ENCODE results near the gene DNAH8. TPM values are rescaled to one million over a fixed set of nuclear protein-coding genes. Genes with fewer than 3 reads are reported as not detected.
"Not testable (repeated sequence)": the region's sequence is repeated elsewhere in the genome, so short reads cannot be mapped to it uniquely, and the experiment has no call there.

The DNAH8 gene
- total RNA-seq, 1 donor from 2014 or later, result 1.1 TPM

DNA sequence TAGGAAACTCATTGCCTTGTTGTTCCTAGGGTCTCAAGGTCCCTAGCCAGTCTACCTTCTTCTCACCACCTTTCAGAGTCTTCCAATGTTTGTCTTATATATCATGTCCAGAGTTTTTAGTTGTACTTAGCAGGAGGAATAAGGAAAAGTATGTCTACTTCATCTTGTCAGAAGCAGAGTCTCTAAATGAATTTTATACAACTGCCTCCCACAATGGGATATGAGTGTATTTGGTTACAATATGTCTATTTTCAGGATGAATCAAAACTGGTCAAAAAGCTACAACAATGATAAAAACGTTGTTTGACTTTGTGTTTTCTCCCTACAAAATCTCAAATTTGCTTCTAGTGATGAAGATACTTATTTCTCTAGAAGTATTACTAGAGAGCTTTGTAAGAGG is 19.2 kb upstream of the DNAH8 start:
- Histone ChIP-seq H3K27me3 (no peaks in the 10 kb centered on the region), H3K79me2 (ENCODE audit: low read depth) (peaks cover 98% of the 10 kb centered on the region), H3K9ac (no peak overlapping the region), H3K9me3 (ENCODE audit: low read depth) (peaks cover 2% of the 10 kb centered on the region), H3K4me1 (no peaks in the 10 kb centered on the region), H3K4me2 (no peak overlapping the region), H2AFZ (replicated peaks) (no peak overlapping the region), H3K36me3 (peaks cover 28% of the 10 kb centered on the region), H3K27ac (no peak overlapping the region), H3F3A (ENCODE audit: low read depth) (peaks cover 3% of the 10 kb centered on the region), H3K4me3 (no peak overlapping the region), H4K20me1 (ENCODE audit: low read depth) (peaks cover 19% of the 10 kb centered on the region)
- Mint-ChIP-seq H3K27ac (no peak overlapping the region), H3K4me1 (no peaks in the 10 kb centered on the region), H3K4me3 (no peak overlapping the region), H3K9me3 (peaks cover 60% of the 10 kb centered on the region), H3K36me3 (peaks cover 74% of the 10 kb centered on the region), H3K27me3 (ENCODE audit: insufficient read depth, low read depth) (peaks cover 2% of the 10 kb centered on the region)
- TF ChIP-seq, protein P1, sequence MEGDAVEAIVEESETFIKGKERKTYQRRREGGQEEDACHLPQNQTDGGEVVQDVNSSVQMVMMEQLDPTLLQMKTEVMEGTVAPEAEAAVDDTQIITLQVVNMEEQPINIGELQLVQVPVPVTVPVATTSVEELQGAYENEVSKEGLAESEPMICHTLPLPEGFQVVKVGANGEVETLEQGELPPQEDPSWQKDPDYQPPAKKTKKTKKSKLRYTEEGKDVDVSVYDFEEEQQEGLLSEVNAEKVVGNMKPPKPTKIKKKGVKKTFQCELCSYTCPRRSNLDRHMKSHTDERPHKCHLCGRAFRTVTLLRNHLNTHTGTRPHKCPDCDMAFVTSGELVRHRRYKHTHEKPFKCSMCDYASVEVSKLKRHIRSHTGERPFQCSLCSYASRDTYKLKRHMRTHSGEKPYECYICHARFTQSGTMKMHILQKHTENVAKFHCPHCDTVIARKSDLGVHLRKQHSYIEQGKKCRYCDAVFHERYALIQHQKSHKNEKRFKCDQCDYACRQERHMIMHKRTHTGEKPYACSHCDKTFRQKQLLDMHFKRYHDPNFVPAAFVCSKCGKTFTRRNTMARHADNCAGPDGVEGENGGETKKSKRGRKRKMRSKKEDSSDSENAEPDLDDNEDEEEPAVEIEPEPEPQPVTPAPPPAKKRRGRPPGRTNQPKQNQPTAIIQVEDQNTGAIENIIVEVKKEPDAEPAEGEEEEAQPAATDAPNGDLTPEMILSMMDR (IDR thresholded peaks at IDR 0.05), result no peak
- no peak for DNase-seq (ENCODE audit: low spot score)

DNA sequence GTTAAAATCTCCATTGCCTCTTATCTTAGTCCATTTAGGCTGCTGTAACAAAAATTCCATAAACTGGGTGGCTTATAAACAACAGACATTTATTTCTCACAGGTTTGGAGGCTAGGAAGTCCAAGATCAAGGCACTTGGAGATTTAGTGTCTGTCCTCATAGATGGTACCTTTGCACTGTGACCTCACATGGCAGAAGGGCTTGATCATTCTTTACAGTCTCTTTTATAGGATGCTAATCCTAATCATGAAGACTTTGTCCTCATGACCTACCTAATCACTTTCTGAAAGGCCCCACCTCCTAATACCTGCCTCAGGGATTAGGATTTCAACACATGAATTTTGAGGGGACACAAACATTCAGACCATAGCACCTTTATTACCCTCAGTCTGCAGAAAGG is 18.8 kb upstream of the DNAH8 start:
- peaks cover 64% of the 10 kb centered on the region for H3K9me3 Mint-ChIP-seq
- Histone ChIP-seq H3K4me1 (no peaks in the 10 kb centered on the region), H3K27ac (no peak overlapping the region), H3F3A (ENCODE audit: low read depth) (peaks cover 3% of the 10 kb centered on the region), H3K4me2 (no peak overlapping the region), H3K27me3 (no peaks in the 10 kb centered on the region), H3K36me3 (peaks cover 28% of the 10 kb centered on the region), H4K20me1 (ENCODE audit: low read depth) (peaks cover 19% of the 10 kb centered on the region), H3K9ac (no peak overlapping the region), H3K79me2 (ENCODE audit: low read depth) (peaks cover 98% of the 10 kb centered on the region), H3K4me3 (no peak overlapping the region), H3K9me3 (ENCODE audit: low read depth) (peaks cover 2% of the 10 kb centered on the region), H2AFZ (replicated peaks) (no peak overlapping the region)
- no peak overlapping the region for H3K4me3 Mint-ChIP-seq
- peaks cover 2% of the 10 kb centered on the region for H3K27me3 Mint-ChIP-seq (ENCODE audit: insufficient read depth, low read depth)
- DNase-seq (ENCODE audit: low spot score), result no peak
- no peak overlapping the region for H3K27ac Mint-ChIP-seq
- no peak for TF ChIP-seq EZH2 (IDR thresholded peaks at IDR 0.05)
- no peak for TF ChIP-seq EZH2phosphoT487 (IDR thresholded peaks at IDR 0.05)
- TF ChIP-seq, protein P1 (IDR thresholded peaks at IDR 0.05), result no peak
- peaks cover 76% of the 10 kb centered on the region for H3K36me3 Mint-ChIP-seq
- H3K4me1 Mint-ChIP-seq, result no peaks in the 10 kb centered on the region

DNA sequence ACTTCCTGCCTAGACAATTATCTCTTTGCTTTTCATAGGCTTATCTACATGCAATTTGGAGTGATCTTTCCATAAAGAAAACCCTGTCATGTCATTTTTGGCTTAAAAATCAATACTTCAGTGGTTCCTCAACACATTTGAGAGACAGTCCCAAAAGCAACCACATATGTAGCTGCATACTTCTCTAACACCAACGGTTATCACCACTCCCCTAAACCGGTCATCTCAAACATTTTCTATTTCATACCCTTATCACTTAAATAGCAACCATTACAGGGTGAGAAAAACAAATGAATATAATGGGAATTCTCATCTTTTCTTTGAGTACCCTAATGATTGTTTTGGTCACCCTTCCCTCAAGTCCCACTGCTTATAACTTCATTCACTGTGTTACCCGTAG is 17.3 kb upstream of the DNAH8 start:
- H3K27me3 Mint-ChIP-seq (ENCODE audit: insufficient read depth, low read depth), result peaks cover 2% of the 10 kb centered on the region
- H3K9me3 Mint-ChIP-seq, result peaks cover 71% of the 10 kb centered on the region
- no peak for DNase-seq (ENCODE audit: low spot score)
- Histone ChIP-seq H2AFZ (replicated peaks) (no peak overlapping the region), H4K20me1 (ENCODE audit: low read depth) (peaks cover 19% of the 10 kb centered on the region), H3F3A (ENCODE audit: low read depth) (peaks cover 3% of the 10 kb centered on the region), H3K4me3 (no peak overlapping the region), H3K9me3 (ENCODE audit: low read depth) (peaks cover 2% of the 10 kb centered on the region), H3K27me3 (no peaks in the 10 kb centered on the region), H3K9ac (no peak overlapping the region), H3K36me3 (peaks cover 20% of the 10 kb centered on the region), H3K79me2 (ENCODE audit: low read depth) (peaks cover 98% of the 10 kb centered on the region), H3K4me1 (no peaks in the 10 kb centered on the region), H3K4me2 (no peak overlapping the region), H3K27ac (no peak overlapping the region)
- H3K36me3 Mint-ChIP-seq, result peaks cover 74% of the 10 kb centered on the region
- no peak overlapping the region for H3K4me3 Mint-ChIP-seq
- no peak overlapping the region for H3K27ac Mint-ChIP-seq
- peaks cover 6% of the 10 kb centered on the region for H3K4me1 Mint-ChIP-seq
- TF ChIP-seq EZH2 (IDR thresholded peaks at IDR 0.05), result no peak

DNA sequence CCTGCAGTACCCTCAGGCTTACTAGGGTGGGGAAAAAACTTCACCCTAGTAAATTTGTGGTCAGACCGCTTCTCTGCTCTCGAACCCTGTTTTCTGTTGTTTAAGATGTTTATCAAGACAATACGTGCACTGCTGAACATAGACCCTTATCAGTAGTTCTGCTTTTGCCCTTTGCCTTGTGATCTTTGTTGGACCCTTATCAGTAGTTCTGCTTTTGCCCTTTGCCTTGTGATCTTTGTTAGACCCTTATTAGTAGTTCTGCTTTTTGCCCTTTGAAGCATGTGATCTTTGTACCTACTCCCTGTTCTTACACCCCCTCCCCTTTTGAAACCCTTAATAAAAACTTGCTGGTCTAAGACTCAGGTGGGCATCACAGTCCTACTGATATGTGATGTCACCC is 15.4 kb upstream of the DNAH8 start:
- peaks cover 61% of the 10 kb centered on the region for H3K9me3 Mint-ChIP-seq
- not testable (repeated sequence) for H3K27me3 ChIP-seq; H3F3A ChIP-seq (ENCODE audit: low read depth); H3K4me1 ChIP-seq; DNase-seq (ENCODE audit: low spot score); H3K4me3 ChIP-seq; H3K4me3 Mint-ChIP-seq; H3K4me2 ChIP-seq; H3K4me1 Mint-ChIP-seq; H3K9me3 ChIP-seq (ENCODE audit: low read depth); H3K27ac Mint-ChIP-seq; H3K27ac ChIP-seq; H3K9ac ChIP-seq; H2AFZ ChIP-seq (replicated peaks); H3K27me3 Mint-ChIP-seq (ENCODE audit: insufficient read depth, low read depth)
- peaks cover 12% of the 10 kb centered on the region for H3K36me3 ChIP-seq
- peaks cover 19% of the 10 kb centered on the region for H4K20me1 ChIP-seq (ENCODE audit: low read depth)
- peaks cover 62% of the 10 kb centered on the region for H3K36me3 Mint-ChIP-seq
- peaks cover 82% of the 10 kb centered on the region for H3K79me2 ChIP-seq (ENCODE audit: low read depth)

Measured in neural progenitor cell (in vitro differentiated cells).